K562 (cell line): ENCODE data around the gene FNDC1. TPM values are rescaled to one million over a fixed set of nuclear protein-coding genes. Genes with fewer than 3 reads are reported as not detected.

Experiments used
- ATAC-seq: fragments of 200-7000 bp; cut with Tn5 transposase; 3 replicates; pipeline ENCODE4 v1.9.1; 2020; ENCODE audit warnings: moderate library complexity
- BruUV-seq: library from RNA; stranded (reverse); fragments of 400-500 nt; replicated peaks from 2 replicates; lab custom pipeline; 2021; lab: Mats Ljungman, UMichigan
- CTCF ChIA-PET: fragments of 300-600 bp; formaldehyde crosslinking; extraction: SDS; loops from one replicate; lab custom pipeline; 2021; ENCODE audit warnings: low intra/inter-chr PET ratio; lab: Yijun Ruan, JAX
- POLR2A ChIA-PET: fragments of 300-600, 350-650 bp; sonication (Branson Sonifier 250); formaldehyde crosslinking; extraction: SDS; loops from one replicate; lab custom pipeline; 2021; ENCODE audit warnings: antibody characterized with exemption, inconsistent platforms; lab: Yijun Ruan, JAX
- DNase-seq, 4 experiments: peaks; one replicate each; pipeline versions ENCODE4 v3.0.0 to v3.0.0-alpha.2; 2011 to 2018; ENCODE audit warnings: low spot score in 3 of 4, mixed read lengths in 3 of 4; ENCODE audit errors: extremely low read depth in 1 of 4
- FAIRE-seq: peaks from 2 replicates; lab custom pipeline; 2011; peaks lifted over from hg19 to GRCh38; lab: Jason Lieb, UNC
- H2AFZ ChIP-seq: 2 replicates; pipeline ENCODE4 v1.6.0; 2011; ENCODE audit warnings: low read depth, low read length, control low read depth, inconsistent platforms
- H3K27ac ChIP-seq: fragments of 200-600 bp; 3 replicates; pipeline ENCODE4 v1.8.0; 2011; ENCODE audit warnings: low read depth, mild to moderate bottlenecking, control low read depth, inconsistent platforms, low read length, moderate library complexity, mixed read lengths; ENCODE audit errors: extremely low read depth
- H3K27me3 ChIP-seq, 2 experiments: fragments of 300-600 bp in 1 of 2; 2 replicates in 1 of 2; 3 replicates in 1 of 2; pipeline versions ENCODE4 v1.6.0 to v1.8.0; 2011; ENCODE audit warnings: inconsistent platforms in 2 of 2, low read length in 2 of 2, mild to moderate bottlenecking in 1 of 2, mixed read lengths in 1 of 2, moderate library complexity in 1 of 2; ENCODE audit not compliant: control insufficient read depth in 2 of 2, insufficient read depth in 2 of 2
- H3K36me3 ChIP-seq: fragments of 300-600 bp; 3 replicates; pipeline ENCODE4 v1.8.0; 2011; ENCODE audit warnings: mild to moderate bottlenecking, low read length, inconsistent platforms; ENCODE audit not compliant: control insufficient read depth, insufficient read depth
- H3K4me1 ChIP-seq, 2 experiments: fragments of 200-600 bp in 1 of 2; replicated peaks in 1 of 2; 2 replicates in 1 of 2; 3 replicates in 1 of 2; pipeline versions ENCODE4 v1.5.1 to v1.8.0; 2011; ENCODE audit warnings: inconsistent platforms in 2 of 2, low read length in 2 of 2, mild to moderate bottlenecking in 1 of 2, mixed read lengths in 1 of 2, moderate library complexity in 1 of 2; ENCODE audit not compliant: control insufficient read depth in 2 of 2, insufficient read depth in 2 of 2
- H3K4me2 ChIP-seq: 2 replicates; pipeline ENCODE4 v1.6.1; 2011; ENCODE audit warnings: low read length, control low read depth, inconsistent platforms, mixed read lengths; ENCODE audit not compliant: insufficient read depth
- H3K4me3 ChIP-seq: fragments of 200-600 bp; sonication (generic), shearing (Covaris generic); 2 replicates; pipeline ENCODE4 v1.5.1; 2016; ENCODE audit warnings: control low read depth, inconsistent platforms
- H3K79me2 ChIP-seq: fragments of 200-600 bp; 3 replicates; pipeline ENCODE4 v1.8.0; 2011; ENCODE audit warnings: low read length, inconsistent platforms; ENCODE audit not compliant: control insufficient read depth, insufficient read depth
- H3K9ac ChIP-seq, 2 experiments: 2 replicates each; pipeline versions ENCODE4 v1.6.0 to v1.6.1; 2011; ENCODE audit warnings: low read depth in 2 of 2, low read length in 2 of 2, control low read depth in 1 of 2, inconsistent platforms in 1 of 2, mild to moderate bottlenecking in 1 of 2, mixed read lengths in 1 of 2; ENCODE audit not compliant: insufficient read depth in 1 of 2
- H3K9me1 ChIP-seq: one replicate; pipeline ENCODE4 v1.6.0; 2011; ENCODE audit warnings: inconsistent platforms, mild to moderate bottlenecking, low read length, moderate library complexity; ENCODE audit not compliant: control insufficient read depth, insufficient read depth
- H3K9me3 ChIP-seq: replicated peaks from 2 replicates; pipeline ENCODE4 v1.5.1; 2011; ENCODE audit warnings: low read depth, low read length, inconsistent platforms; ENCODE audit not compliant: control insufficient read depth, insufficient read depth
- H4K20me1 ChIP-seq: replicated peaks from 2 replicates; pipeline ENCODE4 v1.6.1; 2011; ENCODE audit warnings: low read length, inconsistent platforms, mixed read lengths; ENCODE audit not compliant: control insufficient read depth, insufficient read depth
- CEBPB ChIP-seq: fragments of 450-650 bp; IDR thresholded peaks from 2 replicates; pipeline ENCODE4 v1.6.1; 2016; ENCODE audit warnings: missing genetic modification characterization, missing compliant biosample characterization
- CEBPG ChIP-seq, 3 experiments: fragments of 200-800 bp in 1 of 3; sonication (Bioruptor generic) in 1 of 3; sonication (generic) in 1 of 3; formaldehyde crosslinking in 1 of 3; IDR thresholded peaks in 2 of 3; conservative IDR thresholded peaks in 1 of 3; 2 replicates each; pipeline versions ENCODE4 v1.6.1 to v1.8.0; 2016 to 2022; ENCODE audit warnings: missing compliant biosample characterization in 2 of 3, missing genetic modification characterization in 2 of 3, mild to moderate bottlenecking in 1 of 3, missing genetic modification reagents in 1 of 3
- DIDO1 ChIP-seq: fragments of 450-650 bp; IDR thresholded peaks from 2 replicates; pipeline ENCODE4 v1.6.1; 2016; ENCODE audit warnings: low read depth, missing biosample characterization, missing genetic modification characterization
- EZH2 ChIP-seq: IDR thresholded peaks from 2 replicates; pipeline ENCODE4 v1.6.1; 2012; ENCODE audit warnings: low read depth, mild to moderate bottlenecking, inconsistent platforms, low read length, borderline replicate concordance
- FIP1L1 ChIP-seq: fragments of 200-400 bp; formaldehyde crosslinking; IDR thresholded peaks from 2 replicates; pipeline ENCODE4 v1.6.1; 2018; ENCODE audit warnings: mild to moderate bottlenecking, low read depth, low read length; ENCODE audit not compliant: poor library complexity, severe bottlenecking
- GABPB2 ChIP-seq: fragments of 250-450 bp; sonication (Bioruptor Pico); conservative IDR thresholded peaks from 2 replicates; pipeline ENCODE4 v1.5.1; 2021; ENCODE audit warnings: mild to moderate bottlenecking
- GTF2F1 ChIP-seq: IDR thresholded peaks from 2 replicates; pipeline ENCODE4 v1.6.1; 2011; ENCODE audit warnings: low read depth, low read length, improper control_type of control experiment
- STAT5A ChIP-seq: IDR thresholded peaks from 2 replicates; pipeline ENCODE4 v1.6.1; 2012; ENCODE audit warnings: low read length, inconsistent platforms, borderline replicate concordance
- ZFP1 ChIP-seq: fragments of 450-650 bp; formaldehyde crosslinking; IDR thresholded peaks from 2 replicates; pipeline ENCODE4 v1.4.0; 2020; ENCODE audit warnings: mild to moderate bottlenecking, mixed read lengths
- ZNF436 ChIP-seq: fragments of 250-450, 450-650 bp; sonication (Bioruptor Pico); formaldehyde crosslinking; IDR thresholded peaks from 2 replicates; pipeline ENCODE4 v1.7.0; 2020; ENCODE audit warnings: mild to moderate bottlenecking
- WGBS: fragments of 100-300 bp; shearing (Covaris generic); methylation state at CpG from one replicate; pipeline ENCODE4 v1.1.6; 2016; ENCODE audit warnings: low coverage, mixed read lengths; ENCODE audit not compliant: insufficient coverage; ENCODE audit errors: missing lambda C conversion rate; 5-methylcytosine and 5-hydroxymethylcytosine counted together
- in situ Hi-C: fragments of 300-500 bp; cut with MboI; formaldehyde crosslinking; loops from 4 replicates; pipeline ENCODE4 v1.15.0; 2018; ENCODE audit warnings: inconsistent platforms, mixed read lengths
- intact Hi-C: fragments of 100-400 bp; cut with micrococcal nuclease; formaldehyde crosslinking; loops from 2 replicates; pipeline ENCODE4 v1.14.2; 2022
- polyA plus RNA-seq, 8 experiments: library from polyadenylated mRNA; depleted of rRNA in 4 of 8; stranded (reverse) in 5 of 8; unstranded in 3 of 8; fragments of >200 nt; fragmentation: Nextera tagmentation in 2 of 8; fragmentation: Illumina TruSeq in 1 of 8; extraction: Ambion mirVana in 2 of 8; extraction: Trizol in 1 of 8; gene quantifications; 2 replicates each; pipeline versions ENCODE4 v1.2.1 to v1.2.3, GENCODE V29; 2011 to 2014; ENCODE audit warnings: inconsistent platforms in 1 of 8, missing spikeins in 1 of 8
- total RNA-seq, 7 experiments: library from RNA; depleted of rRNA in 6 of 7; stranded (reverse); fragments of >200 nt in 6 of 7; fragmentation: Illumina TruSeq in 2 of 7; extraction: Trizol in 2 of 7; gene quantifications; 2 replicates each; pipeline versions ENCODE4 v1.2.1 to v1.2.3, GENCODE V29; 2011 to 2021; ENCODE audit warnings: low replicate concordance in 1 of 7
- TF ChIP-seq, protein P1 (sequence below): fragments of 450-650 bp; IDR thresholded peaks from 2 replicates; pipeline ENCODE4 v1.6.1; 2016; ENCODE audit warnings: missing biosample characterization, missing genetic modification characterization

FNDC1 gene
- total and polyA plus RNA-seq, 9 of the 15 experiments (the other 6 are each of a cell fraction or from before 2014, with no cell fraction given), result not detected

DNA sequence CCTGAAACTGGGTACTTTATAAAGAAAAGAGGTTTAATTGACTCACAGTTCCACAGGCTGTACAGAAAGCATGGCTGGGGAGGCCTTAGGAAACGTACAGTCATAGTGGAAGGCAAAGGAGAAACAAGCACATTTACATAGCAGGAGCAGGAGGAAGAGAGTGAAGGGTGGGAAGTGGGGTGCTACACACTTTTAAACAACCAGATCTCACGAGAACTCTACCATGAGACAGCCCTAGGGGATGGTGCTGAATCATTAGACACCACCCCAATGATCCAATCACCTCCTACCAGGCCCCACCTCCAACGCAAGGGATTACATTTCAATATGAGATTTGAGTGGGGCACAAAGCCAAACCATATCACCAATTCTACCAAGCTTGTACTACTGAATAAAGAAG, 7.4 kb upstream of the FNDC1 start:
- H3K9me3 ChIP-seq, result no peaks in the 10 kb centered on the region
- CTCF ChIA-PET, result no interaction called here
- TF ChIP-seq DIDO1 (tag) (no peak), GTF2F1 (no peak), ZFP1 (no peak), EZH2 (no peak), STAT5A (no peak), GABPB2 (CRISPR knock-in tag) (no peak)
- TF ChIP-seq, all 486 proteins: peak for 0
- Histone ChIP-seq H3K27ac (no peak overlapping the region), H3K27me3 (peaks cover 6 to 9% of the 10 kb centered on the region in 2 experiments), H3K36me3 (no peaks in the 10 kb centered on the region), H3K4me2 (no peak overlapping the region), H3K9ac (no peak overlapping the region), H3K4me3 (no peak overlapping the region), H3K9me1 (no peaks in the 10 kb centered on the region), H3K4me1 (no peaks in the 10 kb centered on the region), H3K79me2 (no peaks in the 10 kb centered on the region), H2AFZ (no peak overlapping the region), H4K20me1 (no peaks in the 10 kb centered on the region)
- WGBS, result 3% methylated on average over 3 of the region's 3 CpGs
- intact Hi-C loops, result no loop called here
- BruUV-seq, result no TSS peak
- ATAC-seq (no peak), DNase-seq (no peak), FAIRE-seq (no peak)
- POLR2A ChIA-PET, result no interaction called here
- in situ Hi-C loops, result no loop called here

DNA sequence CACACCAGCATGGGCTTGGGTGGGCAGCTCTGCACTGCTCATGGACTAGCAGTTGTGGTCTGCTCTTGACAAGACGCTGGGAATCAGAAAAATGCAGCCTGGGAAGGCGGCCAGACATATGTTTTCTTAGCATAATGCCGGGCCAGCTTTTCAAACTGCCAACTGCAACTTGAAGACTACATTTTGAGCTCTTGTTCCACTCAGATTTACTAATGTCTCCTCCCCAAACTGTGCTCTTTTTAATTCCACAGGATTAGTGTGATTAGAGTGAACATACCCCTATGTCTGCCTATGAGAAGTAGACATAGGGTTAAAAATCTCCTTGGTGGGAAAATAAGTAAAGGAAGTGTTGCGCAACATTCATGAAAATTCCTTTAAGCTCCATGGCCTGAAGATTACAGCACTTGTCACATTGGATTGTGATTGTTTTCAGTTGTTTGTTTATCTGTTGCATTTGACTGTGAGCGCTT, 5.3 kb upstream of the FNDC1 start:
- H3K4me1 ChIP-seq, result peaks cover 0 to 6% of the 10 kb centered on the region in 2 experiments; a peak in 2 of 5 replicates
- POLR2A ChIA-PET, result no interaction called here
- H3K27me3 ChIP-seq, result peaks cover 9 to 28% of the 10 kb centered on the region in 2 experiments
- no peak overlapping the region for H2AFZ ChIP-seq
- CTCF ChIA-PET, result no interaction called here
- no peak for ATAC-seq
- H3K36me3 ChIP-seq, result no peaks in the 10 kb centered on the region
- BruUV-seq, result no TSS peak
- TF ChIP-seq, protein P1, sequence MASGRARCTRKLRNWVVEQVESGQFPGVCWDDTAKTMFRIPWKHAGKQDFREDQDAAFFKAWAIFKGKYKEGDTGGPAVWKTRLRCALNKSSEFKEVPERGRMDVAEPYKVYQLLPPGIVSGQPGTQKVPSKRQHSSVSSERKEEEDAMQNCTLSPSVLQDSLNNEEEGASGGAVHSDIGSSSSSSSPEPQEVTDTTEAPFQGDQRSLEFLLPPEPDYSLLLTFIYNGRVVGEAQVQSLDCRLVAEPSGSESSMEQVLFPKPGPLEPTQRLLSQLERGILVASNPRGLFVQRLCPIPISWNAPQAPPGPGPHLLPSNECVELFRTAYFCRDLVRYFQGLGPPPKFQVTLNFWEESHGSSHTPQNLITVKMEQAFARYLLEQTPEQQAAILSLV, result peak; percentile 65; the same call in 1 of the 2 replicates
- no peak for TF ChIP-seq ZNF436 (CRISPR knock-in tag)
- peak; percentile 93 for TF ChIP-seq CEBPB (tag)
- TF ChIP-seq CEBPG (CRISPR knock-in tag; IDR thresholded peaks at IDR 0.05), result peak; percentile 53; the same call in 1 of the 2 replicates
- TF ChIP-seq CEBPG (tag; conservative IDR thresholded peaks at IDR 0.05 in 1 of 2, IDR thresholded peaks at IDR 0.05 in 1 of 2), result peak; percentile 76 to 97
- no peak for TF ChIP-seq FIP1L1
- no peaks in the 10 kb centered on the region for H3K79me2 ChIP-seq
- no peaks in the 10 kb centered on the region for H3K9me3 ChIP-seq
- no peak overlapping the region for H3K4me3 ChIP-seq
- no peak overlapping the region for H3K4me2 ChIP-seq
- no peaks in the 10 kb centered on the region for H4K20me1 ChIP-seq
- H3K27ac ChIP-seq, result no peak overlapping the region
- in situ Hi-C loops (no loop called here), intact Hi-C loops (no loop called here)
- no peak overlapping the region for H3K9ac ChIP-seq
- H3K9me1 ChIP-seq, result no peaks in the 10 kb centered on the region
- FAIRE-seq, result no peak
- DNase-seq, result no peak
- WGBS, result 2% methylated on average over 5 of the region's 5 CpGs
